NCI-H226 (cell line): ENCODE measurements around the gene TASP1.
"Not testable (repeated sequence)": the region's sequence is repeated elsewhere in the genome, so short reads cannot be mapped to it uniquely, and the experiment has no call there.

Experiments
- DNase-seq: peaks from one replicate; pipeline ENCODE4 v3.0.0-alpha.2; 2015

TASP1 gene

GRCh38 chr20:13648291-13649228 lies 9.8 kb upstream of the TASP1 start:
- no peak for DNase-seq

DNA sequence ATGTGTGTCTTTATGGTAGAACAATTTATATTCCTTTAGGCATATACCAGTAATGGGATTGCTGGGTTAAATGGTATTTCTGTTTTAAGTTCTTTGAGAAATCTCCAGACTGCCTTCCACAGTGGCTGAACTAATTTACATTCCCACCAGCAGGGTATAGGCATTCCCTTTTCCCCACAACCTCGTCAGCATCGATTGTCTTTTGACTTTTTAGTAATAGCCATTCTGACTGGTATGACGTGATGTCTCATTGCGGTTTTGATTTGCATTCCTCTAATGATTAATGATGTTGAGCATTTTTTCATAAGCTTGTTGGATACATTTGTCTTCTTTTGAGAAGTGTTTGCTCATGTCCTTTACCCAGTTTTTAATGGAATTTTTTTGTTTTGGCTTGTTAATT lies 5.3 kb upstream of the TASP1 start:
- DNase-seq, result no peak

DNA sequence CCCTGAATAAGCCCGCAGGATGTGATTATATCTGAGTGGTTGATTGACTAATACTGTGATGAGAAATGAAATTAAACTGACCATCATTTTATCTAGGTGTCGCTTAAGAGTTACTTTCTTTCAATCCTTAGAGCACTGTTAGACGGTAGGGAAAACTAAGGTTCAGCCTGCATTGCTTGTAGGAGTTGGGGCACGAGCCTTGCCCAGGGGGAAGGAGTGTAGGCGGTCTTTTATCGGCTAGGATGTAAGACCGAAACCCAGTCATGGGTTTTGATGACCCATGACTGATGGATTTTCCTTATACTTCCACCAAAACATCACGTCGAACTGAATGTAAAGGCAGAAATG lies 392 bp upstream of the TASP1 start:
- DNase-seq, result no peak

DNA sequence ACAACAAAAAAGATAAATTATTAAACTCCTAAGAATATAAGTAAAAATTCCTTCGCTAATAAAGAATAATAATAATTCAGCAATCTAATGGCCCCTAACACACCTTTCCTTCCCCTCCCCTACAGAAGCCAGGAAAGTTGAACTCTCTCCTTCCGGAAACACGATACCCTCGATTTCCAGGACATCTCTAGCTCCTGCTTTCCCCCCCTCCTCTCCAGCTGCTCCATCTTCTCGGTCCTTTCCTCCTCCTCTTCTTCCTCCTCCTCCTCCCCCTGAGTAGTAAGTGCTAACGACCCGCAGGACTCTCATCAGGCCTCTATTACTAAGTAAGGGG lies 603 bp downstream of the TASP1 start:
- DNase-seq, result no peak

GRCh38 chr20:13632431-13632830 lies 6.3 kb downstream of the TASP1 start:
- no peak for DNase-seq

GRCh38 chr20:13627525-13627924 lies 11.2 kb downstream of the TASP1 start:
- not testable (repeated sequence) for DNase-seq

DNA sequence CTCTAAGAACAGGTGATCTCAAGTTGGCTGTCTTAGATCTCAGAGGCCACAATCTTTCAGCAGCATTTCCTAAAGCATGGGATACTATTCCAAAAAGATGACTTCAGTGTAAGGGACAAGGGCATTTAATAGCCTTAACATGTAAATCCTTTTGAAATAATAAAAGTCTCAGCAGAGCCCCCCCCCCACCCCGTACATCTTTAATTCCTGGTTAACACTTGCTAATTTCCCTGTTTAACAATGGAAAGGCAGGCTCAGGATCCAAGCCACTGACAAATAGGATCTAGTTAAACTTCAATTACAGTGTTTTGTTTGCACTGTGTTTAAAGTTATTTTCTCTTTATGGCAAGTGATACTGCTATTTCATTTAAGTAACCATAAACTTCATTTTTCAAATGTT lies 12.0 kb downstream of the TASP1 start:
- no peak for DNase-seq

DNA sequence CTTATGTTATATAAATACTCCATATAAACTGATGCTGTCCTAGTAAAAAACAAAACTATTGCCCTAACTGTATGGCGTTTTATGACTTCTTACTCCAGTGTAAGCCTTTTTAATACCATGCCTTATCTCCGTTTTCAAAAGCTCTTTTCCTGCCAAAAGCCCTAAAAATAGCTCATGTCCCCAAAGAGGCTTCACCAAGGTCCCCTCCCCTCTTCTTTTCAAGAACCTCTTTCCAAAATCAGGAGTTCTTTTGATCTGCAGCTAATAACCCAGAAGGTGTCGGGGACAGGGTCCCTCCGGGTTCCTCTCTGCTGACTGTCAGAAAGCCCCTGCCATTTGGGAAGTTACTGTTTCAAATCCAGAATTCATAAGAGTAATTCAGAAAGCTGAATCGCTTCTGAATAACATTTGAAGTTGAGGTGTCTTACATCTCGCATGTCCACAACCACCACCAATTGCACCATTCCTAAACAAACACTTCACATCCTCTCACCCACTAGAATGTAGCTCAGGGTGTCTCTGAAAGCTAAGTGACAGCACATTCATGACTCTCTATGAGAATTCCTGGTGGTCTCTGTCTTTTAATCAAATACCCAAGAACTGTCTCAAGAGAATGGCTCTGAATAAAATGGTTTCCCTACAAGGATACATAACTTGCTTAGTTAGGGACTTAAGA lies 13.3 kb downstream of the TASP1 start:
- DNase-seq, result no peak

- not testable (repeated sequence) for DNase-seq
Measured at GRCh38 chr20:13619415-13619814, 19.3 kb downstream of the TASP1 start.

DNA sequence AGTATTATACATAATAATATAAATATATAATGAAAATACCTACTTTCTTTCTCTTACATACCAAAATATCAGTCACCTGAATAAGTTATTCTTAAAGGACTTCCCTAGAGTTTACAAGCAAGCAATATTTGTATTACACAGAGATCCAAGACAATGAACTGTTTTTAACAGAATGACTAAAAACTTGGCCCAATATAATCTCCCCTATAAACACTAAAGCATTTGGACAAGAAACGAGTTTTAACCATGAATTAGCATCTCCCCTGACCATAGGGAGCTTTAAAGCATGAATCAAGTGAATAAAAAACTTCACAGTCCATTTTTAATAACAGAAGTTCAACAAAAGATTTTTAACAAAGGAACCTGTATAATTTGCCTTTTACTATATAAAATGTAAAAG lies 20.3 kb downstream of the TASP1 start:
- DNase-seq, result not testable (repeated sequence)

- DNase-seq, result not testable (repeated sequence)
Measured at GRCh38 chr20:13617585-13617984, 21.1 kb downstream of the TASP1 start.

- not testable (repeated sequence) for DNase-seq
Measured at GRCh38 chr20:13616713-13617112, 22.0 kb downstream of the TASP1 start.

DNA sequence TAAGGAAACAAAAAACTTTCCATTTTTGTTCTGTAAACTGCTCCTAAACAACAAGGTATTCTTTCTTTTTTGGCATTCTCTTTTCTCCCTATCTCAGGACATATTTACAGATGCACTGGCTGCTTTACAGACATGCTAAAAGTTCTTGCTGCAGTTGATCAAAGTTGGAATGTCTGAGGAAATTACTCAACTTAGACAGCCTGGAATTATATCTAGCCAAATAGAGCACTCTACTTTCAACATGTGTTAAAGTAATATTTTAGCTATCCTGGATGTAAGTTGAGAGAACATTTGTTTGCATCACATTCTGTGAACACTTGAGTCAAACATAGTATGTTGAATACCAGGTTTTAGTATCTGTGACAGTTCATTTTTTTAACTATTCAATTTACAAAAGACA lies 24.8 kb downstream of the TASP1 start:
- no peak for DNase-seq

- no peak for DNase-seq
Measured at GRCh38 chr20:13611611-13612125, 27.1 kb downstream of the TASP1 start.

DNA sequence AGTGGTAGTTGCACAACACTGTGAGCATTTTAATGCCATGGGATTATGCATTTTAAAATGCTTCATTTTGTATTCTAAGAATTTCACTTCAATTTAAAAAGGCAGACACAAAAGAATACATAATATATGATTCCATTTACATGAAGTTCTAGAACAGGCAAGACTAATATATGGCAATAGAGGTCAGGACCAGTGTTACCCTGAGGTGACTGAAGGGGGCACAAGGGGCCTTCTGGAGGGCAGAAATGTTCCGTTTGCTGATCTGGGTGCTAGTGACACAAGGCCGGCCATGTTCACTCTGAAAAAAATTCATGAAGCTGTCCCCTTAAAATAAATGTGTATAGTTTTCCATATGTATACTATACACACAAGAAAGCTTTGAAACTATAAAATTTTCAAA lies 28.5 kb downstream of the TASP1 start:
- no peak for DNase-seq

DNA sequence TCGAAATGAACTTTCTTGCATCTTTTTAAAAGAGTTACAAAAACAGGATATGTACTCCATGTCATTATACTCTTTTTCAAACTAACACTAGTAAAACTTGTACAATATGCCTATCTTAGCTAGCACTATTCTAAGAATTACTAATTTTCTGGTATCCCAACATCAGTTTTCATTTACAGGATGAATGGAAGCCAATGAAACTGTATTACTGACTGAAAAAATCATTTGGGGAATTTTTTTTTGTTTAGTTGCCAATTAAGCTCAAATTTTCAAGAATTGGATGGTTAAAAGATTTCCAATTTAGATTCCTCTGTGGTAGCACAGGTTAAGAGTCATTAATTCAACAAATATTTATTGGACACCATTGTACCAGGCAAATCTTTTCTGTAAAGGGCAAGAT lies 30.7 kb downstream of the TASP1 start:
- DNase-seq, result no peak

DNA sequence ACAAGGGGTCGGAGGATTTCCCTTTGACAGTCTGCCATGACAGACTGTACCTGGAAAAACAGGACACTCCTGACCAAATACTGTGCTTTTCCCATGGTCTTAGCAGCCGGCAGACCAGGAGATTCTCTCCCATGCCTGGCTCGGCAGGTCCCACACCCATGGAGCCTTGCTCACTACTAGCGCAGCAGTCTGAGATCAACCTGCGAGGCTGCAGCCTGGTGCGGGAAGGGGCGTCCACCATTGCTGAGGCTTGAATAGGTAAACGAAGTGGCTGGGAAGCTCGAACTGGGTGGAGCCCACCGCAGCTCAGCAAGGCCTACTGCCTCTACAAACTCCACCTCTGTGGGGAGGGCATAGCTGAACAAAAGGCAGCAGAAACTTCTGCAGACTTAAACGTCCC lies 45.3 kb downstream of the TASP1 start:
- DNase-seq, result not testable (repeated sequence)

- DNase-seq, result no peak
Measured at GRCh38 chr20:13588049-13588448, 50.7 kb downstream of the TASP1 start.

DNA sequence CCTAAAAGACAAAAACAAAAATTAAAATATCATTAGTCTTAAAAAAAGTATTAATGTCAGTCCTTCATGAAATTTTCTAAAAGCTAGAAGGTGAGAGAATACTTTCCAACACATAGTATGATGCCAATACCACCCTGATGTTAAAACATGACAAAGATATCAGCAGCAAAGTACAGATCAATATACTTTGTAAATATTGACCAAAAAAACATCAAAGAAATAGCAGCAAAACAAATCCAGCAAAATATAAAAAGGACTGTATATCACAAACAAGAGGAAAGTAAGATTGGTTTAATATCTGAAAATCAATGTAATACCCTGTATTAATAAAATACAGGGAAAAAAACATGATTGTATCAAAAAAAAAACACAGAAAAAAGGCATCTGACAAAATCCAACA lies 51.4 kb downstream of the TASP1 start:
- no peak for DNase-seq

GRCh38 chr20:13586133-13586532 lies 52.6 kb downstream of the TASP1 start:
- DNase-seq, result no peak

DNA sequence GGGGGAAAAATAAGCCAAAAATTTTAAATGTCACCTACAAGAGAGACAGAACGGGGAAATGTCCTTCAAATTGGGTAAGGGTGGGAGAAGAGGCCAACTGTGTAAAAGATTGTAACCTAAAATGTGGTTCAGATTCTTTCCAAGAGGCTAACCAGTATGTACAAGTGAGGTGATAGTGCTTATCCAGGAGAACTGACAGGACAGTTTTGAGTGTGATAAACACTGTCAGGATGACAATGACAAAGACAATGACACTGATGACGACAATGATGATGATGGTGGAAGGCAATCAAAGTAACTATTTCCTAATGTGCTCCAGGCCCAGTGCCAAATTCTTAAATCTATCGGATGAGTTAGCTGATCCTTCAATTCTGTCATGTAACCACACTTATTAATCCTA lies 57.3 kb downstream of the TASP1 start:
- no peak for DNase-seq

GRCh38 chr20:13580707-13581106 lies 58.0 kb downstream of the TASP1 start:
- no peak for DNase-seq

DNA sequence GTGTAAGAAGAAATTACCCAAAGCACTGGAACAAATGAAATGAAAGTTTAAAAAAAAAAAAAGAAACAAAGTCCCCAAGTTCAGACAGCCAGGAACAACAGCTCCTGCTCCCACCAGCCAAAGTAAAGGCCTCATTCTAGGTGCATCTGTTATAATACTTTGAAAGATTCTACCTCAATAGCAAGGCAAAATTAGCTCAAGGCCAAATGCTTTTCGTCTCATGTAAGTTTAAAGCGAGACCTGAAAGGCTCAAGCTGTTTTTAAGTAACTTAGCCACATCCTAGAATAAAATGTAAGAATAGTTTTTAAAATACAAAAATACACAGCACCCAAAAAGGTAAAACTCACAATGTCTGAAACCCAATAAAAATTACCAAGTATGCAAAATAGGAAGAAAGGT lies 64.7 kb downstream of the TASP1 start:
- DNase-seq, result no peak

DNA sequence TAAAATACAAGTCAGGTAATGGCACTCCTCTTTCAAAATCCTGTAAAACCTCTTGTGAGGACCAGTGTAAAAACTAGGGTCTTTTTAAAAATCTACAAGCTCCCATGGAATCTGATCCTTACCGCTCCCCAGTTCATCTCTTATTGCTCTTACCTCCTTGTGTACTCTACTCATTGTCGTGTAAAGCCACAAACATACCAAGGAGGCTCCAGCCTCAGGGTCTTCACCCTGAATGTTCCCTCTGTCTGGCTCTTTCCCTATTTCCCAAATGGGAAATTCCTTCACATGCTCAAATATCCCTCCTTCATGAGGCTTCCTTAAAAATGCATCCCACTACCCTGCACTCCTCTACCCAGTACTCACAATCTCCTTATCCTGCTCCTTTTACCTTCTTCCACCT lies 67.1 kb downstream of the TASP1 start:
- DNase-seq, result no peak
